Pancreas (tissue), 10 donors: ENCODE results near the gene DDX1. TPM values are rescaled to one million over a fixed set of nuclear protein-coding genes. Genes with fewer than 3 reads are reported as not detected.

Experiments used
- ATAC-seq, 4 donors: fragments of 200-7000 bp; cut with Tn5 transposase; one replicate each; pipeline versions ENCODE4 v1.8.0 to v1.9.1; 2020; ENCODE audit warnings: mild to moderate bottlenecking in 4 of 4, moderate library complexity in 4 of 4
- DNase-seq, 6 donors: peaks; one replicate each; pipeline ENCODE4 v3.0.0-alpha.2; 2020
- FAIRE-seq: peaks from 2 replicates; lab custom pipeline; 2012; peaks lifted over from hg19 to GRCh38; lab: Jason Lieb, UNC
- H3K27ac ChIP-seq, 4 donors: fragments of 200-600 bp; sonication (generic); 1 replicate in 3 of 4; 2 replicates in 1 of 4; pipeline versions ENCODE4 v1.5.0 to v1.8.0; 2020
- H3K27me3 ChIP-seq, 4 donors: fragments of 200-600 bp; one replicate each; pipeline ENCODE4 v1.8.0; 2021
- H3K36me3 ChIP-seq, 3 donors: fragments of 200-600 bp; sonication (generic) in 1 of 3; one replicate each; pipeline versions ENCODE4 v1.5.0 to v1.8.0; 2020 to 2021
- H3K4me1 ChIP-seq, 3 donors: fragments of 200-600 bp; one replicate each; pipeline ENCODE4 v1.8.0; 2021
- H3K4me3 ChIP-seq, 4 donors: fragments of 200-600 bp; sonication (generic) in 2 of 4; one replicate each; pipeline versions ENCODE4 v1.5.0 to v1.8.0; 2020 to 2021
- H3K9me3 ChIP-seq, 4 donors: fragments of 200-600 bp; one replicate each; pipeline ENCODE4 v1.8.0; 2021
- CTCF ChIP-seq, 4 donors: fragments of 200-600 bp; sonication (generic) in 3 of 4; IDR thresholded peaks; one replicate each; pipeline versions ENCODE4 v1.5.0 to v1.8.0; 2021; ENCODE audit warnings: antibody characterized with exemption in 4 of 4
- whole genome bisulfite sequencing, 2 donors: extraction: QIAGEN DNeasy Blood & Tissue Kit; methylation state at CpG; one replicate each; pipeline ENCODE4 v1.1.7; 2013; 5-methylcytosine and 5-hydroxymethylcytosine counted together
- intact Hi-C, 3 donors: fragments of 100-400 bp; cut with DNase I; formaldehyde crosslinking; loops; one replicate each; pipeline versions ENCODE4 v1.11.1 to v1.14.2; 2022
- polyA plus RNA-seq, 2 donors: library from polyadenylated mRNA; stranded (reverse); fragments of 200-250 nt; gene quantifications; one replicate each; pipeline ENCODE4 v1.2.3, GENCODE V29; 2013
- total RNA-seq, 6 donors: library from RNA; stranded (reverse); fragmentation: NEBNext Ultra II Directional in 4 of 6; extraction: Animal tissue kit (Norgen Biotek cat#: 25700) in 4 of 6; gene quantifications; one replicate each; pipeline versions ENCODE4 v1.2.1 to v1.2.4, GENCODE V29; 2021 to 2023
- donor health status: healthy with polysubstance abuse.
- donor health status: DM: no; HTN: no; CAD: no; lungs with moderate emphysema.
- donor health status: DM: no; HTN: no; CAD: no.
- donor health status: control.
- donor health status: control.
- donor health status: Bipolar disorder and iron deficiency.
- donor health status: DM: yes; HTN: yes; CAD: no.
- donor health status: DM: no; HTN: no; CAD: no.
- donor health status: DM: no; HTN: no; CAD: no.
- donor health status: DM: yes; HTN: yes; CAD: no.

The DDX1 gene
- total and polyA plus RNA-seq, 8 donors: 25.5 to 55.1 (median 43.1) TPM

GRCh38 chr2:15596968-15597367 lies 5.3 kb downstream of the DDX1 start:
- FAIRE-seq: no peak

GRCh38 chr2:15599994-15600393 lies 8.3 kb downstream of the DDX1 start:
- ATAC-seq (no peak), FAIRE-seq (no peak), DNase-seq (no peak)
- peaks cover 0 to 96% (median 46%) of the 10 kb centered on the region in 3 donors for H3K36me3 ChIP-seq
- no peaks in the 10 kb centered on the region for H3K9me3 ChIP-seq
- intact Hi-C loops: no loop called here
- H3K4me3 ChIP-seq: no peak overlapping the region
- H3K4me1 ChIP-seq: no peaks in the 10 kb centered on the region
- TF ChIP-seq CTCF (IDR thresholded peaks at IDR 0.05): no peak
- no peaks in the 10 kb centered on the region for H3K27me3 ChIP-seq
- 90% methylated on average over 1 of the region's 1 CpG for WGBS, 2 donors
- no peak overlapping the region for H3K27ac ChIP-seq

More at GRCh38 chr2:15596968-15597367, 5.3 kb downstream of the DDX1 start:
- H3K4me3 ChIP-seq: no peak overlapping the region
- DNase-seq (no peak), ATAC-seq (no peak)
- H3K4me1 ChIP-seq: peaks cover 7 to 18% (median 15%) of the 10 kb centered on the region in 3 donors
- no peak overlapping the region for H3K27ac ChIP-seq
- intact Hi-C loops: no loop called here
- no peak for TF ChIP-seq CTCF (IDR thresholded peaks at IDR 0.05)
- H3K27me3 ChIP-seq: no peaks in the 10 kb centered on the region
- no peaks in the 10 kb centered on the region for H3K9me3 ChIP-seq
- H3K36me3 ChIP-seq: peaks cover 0 to 65% (median 18%) of the 10 kb centered on the region in 3 donors
- WGBS, 2 donors: 90 to 93% methylated on average over 4 of the region's 4 CpGs

- intact Hi-C loops: no loop called here
- ATAC-seq (no peak), FAIRE-seq (no peak), DNase-seq (no peak)
- Histone ChIP-seq H3K27me3 (no peaks in the 10 kb centered on the region), H3K27ac (no peak overlapping the region), H3K36me3 (peaks cover 0 to 99% (median 47%) of the 10 kb centered on the region in 3 donors), H3K4me3 (no peak overlapping the region), H3K4me1 (no peaks in the 10 kb centered on the region), H3K9me3 (no peaks in the 10 kb centered on the region)
- no peak for TF ChIP-seq CTCF (IDR thresholded peaks at IDR 0.05)
- 88 to 97% methylated on average over 1 of the region's 1 CpG for WGBS, 2 donors
Observed at GRCh38 chr2:15601681-15602080, 10.0 kb downstream of the DDX1 start.

GRCh38 chr2:15602393-15602792 lies 10.7 kb downstream of the DDX1 start:
- H3K36me3 ChIP-seq: peaks cover 0 to 99% (median 51%) of the 10 kb centered on the region in 3 donors
- FAIRE-seq: no peak
- no peak for ATAC-seq
- no peaks in the 10 kb centered on the region for H3K27me3 ChIP-seq
- DNase-seq: no peak
- WGBS, 2 donors: 90 to 94% methylated on average over 8 of the region's 8 CpGs
- H3K4me1 ChIP-seq: no peaks in the 10 kb centered on the region
- no peak for TF ChIP-seq CTCF (IDR thresholded peaks at IDR 0.05)
- H3K27ac ChIP-seq: no peak overlapping the region
- no peaks in the 10 kb centered on the region for H3K9me3 ChIP-seq
- no peak overlapping the region for H3K4me3 ChIP-seq
- intact Hi-C loops: no loop called here

- intact Hi-C loops: no loop called here
- DNase-seq (no peak), FAIRE-seq (no peak), ATAC-seq (no peak)
- Histone ChIP-seq H3K9me3 (no peaks in the 10 kb centered on the region), H3K36me3 (peaks cover 0 to 99% (median 55%) of the 10 kb centered on the region in 3 donors), H3K4me1 (no peaks in the 10 kb centered on the region), H3K4me3 (no peak overlapping the region), H3K27ac (no peak overlapping the region), H3K27me3 (no peaks in the 10 kb centered on the region)
- no peak for TF ChIP-seq CTCF (IDR thresholded peaks at IDR 0.05)
- 90 to 91% methylated on average over 3 of the region's 3 CpGs for WGBS, 2 donors
Observed at GRCh38 chr2:15603044-15603765, 11.5 kb downstream of the DDX1 start.
